ENCODE measurements around the gene EXOC2. TPM values are rescaled to one million over a fixed set of nuclear protein-coding genes. Genes with fewer than 3 reads are reported as not detected.

The EXOC2 gene
- total RNA-seq, 2 donors from 2014 or later = 17.2 to 24.1 TPM

- no peak for TF ChIP-seq CTCF (IDR thresholded peaks at IDR 0.05)
- Histone ChIP-seq H3K27ac (no peak overlapping the region), H3K4me3 (no peak overlapping the region), H3K4me1 (ENCODE audit: control insufficient read depth in 1 of 2, low read depth in 2 of 2) (no peaks in the 10 kb centered on the region), H3K9me3 (no peaks in the 10 kb centered on the region), H3K27me3 (replicated peaks; ENCODE audit: insufficient read depth) (no peaks in the 10 kb centered on the region), H3K36me3 (no peaks in the 10 kb centered on the region)
- no peak for ATAC-seq (ENCODE audit: insufficient number of reproducible peaks, low FRiP score, low read depth)
- no peak for DNase-seq (ENCODE audit: low spot score)
Measured at GRCh38 chr6:447381-448165, 245.4 kb downstream of the EXOC2 start.

- H3K27me3 ChIP-seq (replicated peaks; ENCODE audit: insufficient read depth) = no peaks in the 10 kb centered on the region
- no peak overlapping the region for H3K4me3 ChIP-seq
- no peaks in the 10 kb centered on the region for H3K4me1 ChIP-seq (ENCODE audit: control insufficient read depth in 1 of 2, low read depth in 2 of 2)
- ATAC-seq (ENCODE audit: insufficient number of reproducible peaks, low FRiP score, low read depth) (no peak), DNase-seq (ENCODE audit: low spot score) (no peak)
- H3K36me3 ChIP-seq = no peaks in the 10 kb centered on the region
- H3K27ac ChIP-seq = no peak overlapping the region
- TF ChIP-seq CTCF (IDR thresholded peaks at IDR 0.05) = no peak
- no peaks in the 10 kb centered on the region for H3K9me3 ChIP-seq
Measured at GRCh38 chr6:446418-447366, 246.2 kb downstream of the EXOC2 start.

GRCh38 chr6:445571-446417 lies 247.1 kb downstream of the EXOC2 start:
- no peak for TF ChIP-seq CTCF (IDR thresholded peaks at IDR 0.05)

GRCh38 chr6:444653-445275 lies 248.2 kb downstream of the EXOC2 start:
- DNase-seq (ENCODE audit: low spot score) = no peak
- no peaks in the 10 kb centered on the region for H3K27me3 ChIP-seq (replicated peaks; ENCODE audit: insufficient read depth)
- no peaks in the 10 kb centered on the region for H3K4me1 ChIP-seq (ENCODE audit: control insufficient read depth in 1 of 2, low read depth in 2 of 2)
- no peaks in the 10 kb centered on the region for H3K36me3 ChIP-seq
- H3K4me3 ChIP-seq = no peak overlapping the region
- TF ChIP-seq CTCF (IDR thresholded peaks at IDR 0.05) = no peak
- no peak overlapping the region for H3K27ac ChIP-seq
- no peak for ATAC-seq (ENCODE audit: insufficient number of reproducible peaks, low FRiP score, low read depth)
- H3K9me3 ChIP-seq = no peaks in the 10 kb centered on the region

More at GRCh38 chr6:445571-446417, 247.1 kb downstream of the EXOC2 start:
- DNase-seq (ENCODE audit: low spot score) (no peak), ATAC-seq (ENCODE audit: insufficient number of reproducible peaks, low FRiP score, low read depth) (no peak)
- Histone ChIP-seq H3K27ac (no peak overlapping the region), H3K9me3 (no peaks in the 10 kb centered on the region), H3K27me3 (replicated peaks; ENCODE audit: insufficient read depth) (no peaks in the 10 kb centered on the region), H3K4me1 (ENCODE audit: control insufficient read depth in 1 of 2, low read depth in 2 of 2) (no peaks in the 10 kb centered on the region), H3K36me3 (no peaks in the 10 kb centered on the region), H3K4me3 (no peak overlapping the region)
